OCI-LY1 (cell line): ENCODE data around the gene PLA2G2D.

Source experiments
- H2AFZ ChIP-seq: fragments of 200-600 bp; sonication (generic), shearing (Covaris generic); 2 replicates; pipeline ENCODE4 v1.6.0; 2014; ENCODE audit warnings: antibody characterized with exemption, mild to moderate bottlenecking, low read length
- H3F3A ChIP-seq: fragments of 200-600 bp; sonication (generic), shearing (Covaris generic); 2 replicates; pipeline ENCODE4 v1.6.0; 2014; ENCODE audit warnings: mild to moderate bottlenecking, antibody characterized with exemption, low read length, moderate library complexity; ENCODE audit not compliant: insufficient read depth
- H3K27ac ChIP-seq: fragments of 200-600 bp; sonication (generic); 2 replicates; pipeline ENCODE4 v1.5.1; 2014; ENCODE audit warnings: low read length, mixed run types, mild to moderate bottlenecking, low read depth; ENCODE audit not compliant: poor library complexity, severe bottlenecking
- H3K27me3 ChIP-seq: fragments of 200-600 bp; sonication (generic); 2 replicates; pipeline ENCODE4 v1.6.0; 2014; ENCODE audit warnings: antibody characterized with exemption, mild to moderate bottlenecking, low read length, moderate library complexity; ENCODE audit not compliant: insufficient read depth
- H3K36me3 ChIP-seq: fragments of 200-600 bp; sonication (generic); 2 replicates; pipeline ENCODE4 v1.6.1; 2014; ENCODE audit warnings: mild to moderate bottlenecking, antibody characterized with exemption, low read length, moderate library complexity, mixed read lengths; ENCODE audit not compliant: insufficient read depth
- H3K4me1 ChIP-seq: fragments of 200-600 bp; sonication (generic); 2 replicates; pipeline ENCODE4 v1.5.1; 2014; ENCODE audit warnings: mild to moderate bottlenecking, low read length, moderate library complexity; ENCODE audit not compliant: insufficient read depth, severe bottlenecking
- H3K4me2 ChIP-seq: fragments of 200-600 bp; sonication (generic), shearing (Covaris generic); 2 replicates; pipeline ENCODE4 v1.6.1; 2014; ENCODE audit warnings: low read length
- H3K4me3 ChIP-seq: fragments of 200-600 bp; sonication (generic); 2 replicates; pipeline ENCODE4 v1.5.1; 2014; ENCODE audit warnings: low read length, low read depth, mild to moderate bottlenecking, mixed read lengths; ENCODE audit not compliant: poor library complexity, severe bottlenecking
- H3K79me2 ChIP-seq: fragments of 200-600 bp; shearing (Covaris generic); 2 replicates; pipeline ENCODE4 v1.6.1; 2016; ENCODE audit warnings: mixed run types, low read length, mixed read lengths; ENCODE audit not compliant: insufficient read depth
- H3K9ac ChIP-seq: fragments of 200-600 bp; sonication (generic), shearing (Covaris generic); 2 replicates; pipeline ENCODE4 v1.6.1; 2014; ENCODE audit warnings: mild to moderate bottlenecking, low read length, mixed read lengths
- H3K9me2 ChIP-seq: fragments of 200-600 bp; sonication (generic), shearing (Covaris generic); 2 replicates; pipeline ENCODE4 v1.6.1; 2014; ENCODE audit warnings: low read depth, mild to moderate bottlenecking, low read length, mixed read lengths
- H3K9me3 ChIP-seq: fragments of 200-600 bp; shearing (Covaris generic); 2 replicates; pipeline ENCODE4 v1.6.1; 2014; ENCODE audit warnings: low read length, mixed read lengths
- H4K20me1 ChIP-seq: fragments of 200-600 bp; sonication (generic), shearing (Covaris generic); 2 replicates; pipeline ENCODE4 v1.6.0; 2016; ENCODE audit warnings: mild to moderate bottlenecking, low read length; ENCODE audit not compliant: insufficient read depth
- CTCF ChIP-seq: fragments of 200-600 bp; sonication (generic), shearing (Covaris generic); IDR thresholded peaks from 2 replicates; pipeline ENCODE4 v1.5.1; 2017; ENCODE audit warnings: mild to moderate bottlenecking, antibody characterized with exemption, low read length, moderate library complexity, mixed read lengths
- EZH2 ChIP-seq: fragments of 200-600 bp; sonication (generic), shearing (Covaris generic); IDR thresholded peaks from 2 replicates; pipeline ENCODE4 v1.8.0; 2017; ENCODE audit warnings: borderline replicate concordance, mixed run types, mild to moderate bottlenecking, antibody characterized with exemption, low read length, moderate library complexity, mixed read lengths

The PLA2G2D gene

DNA sequence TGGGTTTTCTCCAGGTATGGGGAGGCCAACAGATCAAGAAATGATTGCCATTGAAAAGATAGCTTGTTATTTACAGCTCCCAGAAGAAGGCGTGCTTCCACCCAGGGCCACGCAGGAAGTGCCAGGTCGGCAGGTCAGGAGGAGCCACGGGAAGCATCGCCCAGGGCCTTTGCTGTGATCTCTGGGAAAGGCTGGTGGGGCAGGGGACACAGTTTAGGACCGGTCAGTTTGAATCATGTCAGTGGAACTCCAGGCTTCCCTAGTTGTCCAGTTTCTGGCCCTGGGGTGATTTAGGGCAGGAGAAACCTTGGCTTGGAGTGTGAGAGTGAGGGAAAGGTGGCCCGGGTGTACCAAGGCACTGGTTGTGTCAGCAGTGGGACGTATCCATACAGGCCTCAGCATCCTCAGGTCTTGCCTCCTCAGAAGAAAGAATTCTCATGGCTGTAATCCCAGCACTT is 38.0 kb downstream of the PLA2G2D start:
- Histone ChIP-seq H2AFZ (no peak overlapping the region), H3K4me3 (no peak overlapping the region), H3K4me1 (no peaks in the 10 kb centered on the region), H3K36me3 (no peaks in the 10 kb centered on the region), H3K4me2 (no peak overlapping the region), H3K9me3 (no peaks in the 10 kb centered on the region), H3K27ac (no peak overlapping the region), H3K79me2 (no peaks in the 10 kb centered on the region), H3K9ac (no peak overlapping the region), H4K20me1 (no peaks in the 10 kb centered on the region), H3F3A (no peaks in the 10 kb centered on the region), H3K9me2 (no peaks in the 10 kb centered on the region), H3K27me3 (no peaks in the 10 kb centered on the region)
- TF ChIP-seq CTCF, result no peak
- no peak for TF ChIP-seq EZH2

DNA sequence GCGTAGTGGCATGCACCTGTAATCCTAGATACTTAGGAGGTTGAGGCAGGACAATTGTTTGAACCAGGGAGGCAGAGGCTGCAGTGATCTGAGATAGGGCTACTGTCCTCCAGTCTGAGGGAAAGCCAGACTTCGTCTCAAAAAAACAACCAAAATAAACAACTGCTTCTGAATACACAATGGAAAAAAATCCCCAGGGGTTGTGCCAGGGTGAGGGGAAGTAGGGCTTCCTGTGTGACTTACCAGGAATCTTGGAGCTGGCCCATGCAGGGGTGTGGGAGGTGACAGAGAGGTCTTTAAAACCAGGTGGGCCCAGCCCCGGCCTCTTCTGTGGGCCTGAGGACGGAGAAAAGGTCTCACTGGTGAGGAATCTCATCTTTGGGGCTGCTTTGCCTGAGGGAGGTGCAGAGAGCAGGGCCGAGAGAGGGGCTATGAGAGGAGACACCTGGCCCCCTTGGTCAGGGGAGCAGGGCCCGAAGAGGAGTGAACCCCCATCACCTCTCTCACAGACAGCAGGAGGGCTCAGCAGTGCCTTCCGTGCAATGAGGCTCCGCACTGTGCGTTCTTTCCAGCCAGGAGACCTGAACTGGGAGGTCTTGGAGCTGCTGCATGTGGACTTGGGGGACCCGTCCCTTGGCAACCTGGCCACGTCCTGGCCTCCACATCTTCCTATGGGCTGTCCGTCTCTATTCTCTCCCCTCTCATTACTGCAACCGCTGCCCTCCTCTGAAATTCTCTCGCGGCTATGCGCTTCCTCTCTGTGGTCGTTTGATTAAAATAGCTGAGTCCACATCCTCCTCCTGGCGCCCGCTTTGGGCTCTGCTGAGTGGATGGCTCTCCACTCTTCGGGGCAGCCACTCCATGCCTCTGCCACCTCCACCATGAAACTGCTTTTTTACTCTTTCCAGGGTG is 38.6 kb downstream of the PLA2G2D start:
- Histone ChIP-seq H3K9me2 (no peaks in the 10 kb centered on the region), H3F3A (no peaks in the 10 kb centered on the region), H3K27me3 (no peaks in the 10 kb centered on the region), H3K27ac (no peak overlapping the region), H4K20me1 (no peaks in the 10 kb centered on the region), H3K36me3 (no peaks in the 10 kb centered on the region), H2AFZ (no peak overlapping the region), H3K79me2 (no peaks in the 10 kb centered on the region), H3K4me2 (no peak overlapping the region), H3K4me3 (no peak overlapping the region), H3K9ac (no peak overlapping the region), H3K9me3 (no peaks in the 10 kb centered on the region), H3K4me1 (no peaks in the 10 kb centered on the region)
- TF ChIP-seq EZH2, result no peak

DNA sequence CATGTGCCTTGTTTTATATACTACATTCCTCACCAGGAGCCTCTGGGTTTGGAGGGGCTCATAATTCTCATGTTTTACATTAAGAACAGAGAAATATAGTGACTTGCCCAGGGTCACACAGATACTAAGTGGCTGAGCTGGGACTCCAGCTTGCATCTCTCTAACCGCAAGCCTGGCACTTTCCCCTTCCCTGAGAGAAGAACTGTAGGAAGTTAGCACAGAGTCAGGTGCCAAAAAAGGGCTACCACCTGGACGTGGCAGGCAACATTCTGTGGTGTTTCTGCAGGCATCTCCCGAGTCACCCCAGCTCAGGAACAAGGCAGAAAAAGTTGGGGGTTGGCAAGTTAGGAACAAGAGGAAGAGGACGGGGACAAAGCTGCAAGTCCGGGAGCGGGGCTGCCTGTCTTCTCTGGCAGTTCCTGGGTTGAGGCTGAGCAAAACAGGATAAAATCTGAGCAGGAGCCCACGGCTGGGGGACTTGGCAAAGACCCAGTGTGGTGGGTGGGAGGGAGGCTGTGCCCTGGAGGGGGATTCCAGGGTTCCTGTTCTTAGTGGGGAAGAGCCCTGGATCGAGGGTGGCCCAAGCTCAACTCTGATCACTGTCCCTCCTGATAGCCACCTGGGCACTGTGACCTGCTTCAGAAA is 39.6 kb downstream of the PLA2G2D start:
- Histone ChIP-seq H3K27ac (no peak overlapping the region), H3K27me3 (no peaks in the 10 kb centered on the region), H3K9me2 (no peaks in the 10 kb centered on the region), H3K9me3 (no peaks in the 10 kb centered on the region), H2AFZ (no peak overlapping the region), H3K9ac (no peak overlapping the region), H3K4me3 (no peak overlapping the region), H3K36me3 (no peaks in the 10 kb centered on the region), H3K4me2 (no peak overlapping the region), H3F3A (no peaks in the 10 kb centered on the region), H4K20me1 (no peaks in the 10 kb centered on the region), H3K4me1 (no peaks in the 10 kb centered on the region), H3K79me2 (no peaks in the 10 kb centered on the region)
- TF ChIP-seq EZH2 (no peak), CTCF (no peak)
